HCT116 (cell line): ENCODE data around the gene GLMP. TPM values are rescaled to one million over a fixed set of nuclear protein-coding genes. Genes with fewer than 3 reads are reported as not detected.

Source experiments
- ATAC-seq: fragments of 200-7000 bp; cut with Tn5 transposase; 2 replicates; pipeline ENCODE4 v1.9.1; 2020; ENCODE audit warnings: mild to moderate bottlenecking, moderate library complexity
- BruUV-seq: library from RNA; stranded (reverse); fragments of 400-500 nt; replicated peaks from 2 replicates; lab custom pipeline; 2021; lab: Mats Ljungman, UMichigan
- CTCF ChIA-PET: fragments of 300-600 bp; sonication (Branson Sonifier 250); formaldehyde crosslinking; loops from one replicate; lab custom pipeline; 2021; ENCODE audit warnings: antibody characterized with exemption; lab: Charles Lee
- POLR2A ChIA-PET: fragments of 300-600, 350-600 bp; sonication (Branson Sonifier 250); formaldehyde crosslinking; loops from one replicate; lab custom pipeline; 2021; ENCODE audit warnings: antibody characterized with exemption; lab: Charles Lee
- RAD21 ChIA-PET, 2 experiments: fragments of 300-600 bp; sonication (Branson Sonifier 250); formaldehyde crosslinking; loops; one replicate each; lab custom pipeline; 2023; ENCODE audit warnings: low total read pairs in 2 of 2; ENCODE audit not compliant: uncharacterized antibody in 2 of 2, unreplicated experiment in 2 of 2, low non-redundant PET in 1 of 2; lab: Charles Lee
- DNase-seq: peaks from one replicate; pipeline ENCODE4 v3.0.0-alpha.2; 2010; ENCODE audit warnings: low read depth, low spot score
- H2AFZ ChIP-seq: fragments of 200-600 bp; shearing (Covaris generic), sonication (generic); 2 replicates; pipeline ENCODE4 v1.6.1; 2017; ENCODE audit warnings: low read depth, mixed run types, mixed read lengths, antibody characterized with exemption, low read length; ENCODE audit not compliant: poor library complexity, severe bottlenecking
- H3K27ac ChIP-seq: 2 replicates; pipeline ENCODE4 v1.5.1; 2012; ENCODE audit warnings: low read depth, low read length
- H3K27me3 ChIP-seq: fragments of 200-600 bp; sonication (generic); 2 replicates; pipeline ENCODE4 v1.6.1; 2016; ENCODE audit warnings: mixed run types, low read length, mixed read lengths; ENCODE audit not compliant: insufficient read depth
- H3K36me3 ChIP-seq, 2 experiments: fragments of 200-500 bp in 1 of 2; fragments of 200-600 bp in 1 of 2; sonication (Bioruptor generic) in 1 of 2; sonication (generic) in 1 of 2; 2 replicates each; pipeline versions ENCODE4 v1.5.1 to v1.6.1; 2014 to 2016; ENCODE audit warnings: low read length in 2 of 2, inconsistent platforms in 1 of 2, mixed read lengths in 1 of 2, mixed run types in 1 of 2; ENCODE audit not compliant: insufficient read depth in 2 of 2, control insufficient read depth in 1 of 2
- H3K4me1 ChIP-seq, 2 experiments: fragments of 200-600 bp in 1 of 2; sonication (generic) in 1 of 2; 2 replicates each; pipeline versions ENCODE4 v1.5.1 to v1.6.1; 2012 to 2017; ENCODE audit warnings: low read length in 2 of 2, inconsistent platforms in 1 of 2, mild to moderate bottlenecking in 1 of 2, mixed read lengths in 1 of 2, mixed run types in 1 of 2, moderate library complexity in 1 of 2; ENCODE audit not compliant: insufficient read depth in 2 of 2, control insufficient read depth in 1 of 2
- H3K4me2 ChIP-seq: fragments of 200-600 bp; sonication (generic); 2 replicates; pipeline ENCODE4 v1.6.1; 2017; ENCODE audit warnings: mixed run types, low read length, mixed read lengths
- H3K4me3 ChIP-seq, 2 experiments: fragments of 200-600 bp in 1 of 2; sonication (generic) in 1 of 2; replicated peaks in 1 of 2; 2 replicates each; pipeline ENCODE4 v1.5.1; 2011 to 2016; ENCODE audit warnings: low read length in 2 of 2, control low read depth in 1 of 2, low read depth in 1 of 2, mild to moderate bottlenecking in 1 of 2, mixed read lengths in 1 of 2, mixed run types in 1 of 2
- H3K79me2 ChIP-seq: fragments of 200-600 bp; sonication (generic); 2 replicates; pipeline ENCODE4 v1.6.1; 2017; ENCODE audit warnings: mild to moderate bottlenecking, mixed run types, low read length, moderate library complexity, mixed read lengths; ENCODE audit not compliant: insufficient read depth
- H3K9ac ChIP-seq: fragments of 200-600 bp; sonication (generic); 2 replicates; pipeline ENCODE4 v1.6.1; 2016; ENCODE audit warnings: low read length, mixed read lengths
- H3K9me2 ChIP-seq: fragments of 200-600 bp; sonication (generic), shearing (Covaris generic); 2 replicates; pipeline ENCODE4 v1.6.1; 2017; ENCODE audit warnings: mixed run types, mild to moderate bottlenecking, moderate library complexity; ENCODE audit not compliant: insufficient read depth
- H3K9me3 ChIP-seq, 2 experiments: fragments of 200-500 bp in 1 of 2; fragments of 200-600 bp in 1 of 2; sonication (Bioruptor generic) in 1 of 2; sonication (generic) in 1 of 2; 2 replicates each; pipeline ENCODE4 v1.6.1; 2014 to 2017; ENCODE audit warnings: low read length in 2 of 2, mixed read lengths in 2 of 2, inconsistent platforms in 1 of 2, low read depth in 1 of 2, mild to moderate bottlenecking in 1 of 2, mixed run types in 1 of 2, moderate library complexity in 1 of 2; ENCODE audit not compliant: control insufficient read depth in 1 of 2, insufficient read depth in 1 of 2
- H4K20me1 ChIP-seq: fragments of 200-600 bp; sonication (generic), shearing (Covaris generic); 2 replicates; pipeline ENCODE4 v1.6.1; 2017; ENCODE audit warnings: mixed run types, mild to moderate bottlenecking, moderate library complexity; ENCODE audit not compliant: insufficient read depth
- ATF3 ChIP-seq: IDR thresholded peaks from 2 replicates; pipeline ENCODE4 v1.6.1; 2012
- CTCF ChIP-seq, 3 experiments: fragments of 200-600 bp in 1 of 3; sonication (generic) in 1 of 3; IDR thresholded peaks in 2 of 3; conservative IDR thresholded peaks in 1 of 3; 2 replicates each; pipeline ENCODE4 v1.5.1; 2012 to 2017; ENCODE audit warnings: low read depth in 2 of 3, low read length in 2 of 3, antibody characterized with exemption in 1 of 3, borderline replicate concordance in 1 of 3, control low read depth in 1 of 3, mild to moderate bottlenecking in 1 of 3, mixed read lengths in 1 of 3, mixed run types in 1 of 3, moderate library complexity in 1 of 3; ENCODE audit not compliant: insufficient read depth in 1 of 3
- EZH2phosphoT487 ChIP-seq: fragments of 200-600 bp; IDR thresholded peaks from 2 replicates; pipeline ENCODE4 v1.6.1; 2018; ENCODE audit warnings: antibody characterized with exemption, borderline replicate concordance
- MAX ChIP-seq: IDR thresholded peaks from 2 replicates; pipeline ENCODE4 v1.6.1; 2012
- POLR2A ChIP-seq: IDR thresholded peaks from 2 replicates; pipeline ENCODE4 v1.7.0; 2011; ENCODE audit warnings: borderline replicate concordance; ENCODE audit not compliant: insufficient read depth, insufficient read length; ENCODE audit errors: extremely low read depth
- RAD21 ChIP-seq: IDR thresholded peaks from 2 replicates; pipeline ENCODE4 v1.6.1; 2012; ENCODE audit warnings: low read depth, mild to moderate bottlenecking
- SRF ChIP-seq: IDR thresholded peaks from 2 replicates; pipeline ENCODE4 v1.6.1; 2012; ENCODE audit warnings: low read depth
- ZFX ChIP-seq: fragments of 450-650 bp; IDR thresholded peaks from 2 replicates; pipeline ENCODE4 v1.6.1; 2017
- ZNF274 ChIP-seq: fragments of 200-500 bp; sonication (Bioruptor generic); IDR thresholded peaks from 2 replicates; pipeline ENCODE4 v1.6.1; 2014; ENCODE audit warnings: mild to moderate bottlenecking, low read depth, low read length, inconsistent platforms
- intact Hi-C: fragments of 100-400 bp; cut with micrococcal nuclease; formaldehyde crosslinking; loops from 2 replicates; pipeline ENCODE4 v1.10.0; 2022
- total RNA-seq: library from RNA; stranded (reverse); gene quantifications from one replicate; pipeline ENCODE4 v1.2.1, GENCODE V29; 2021; ENCODE audit not compliant: unreplicated experiment

Gene GLMP
- total RNA-seq, 1 experiment from 2014 or later: 27.8 TPM

GRCh38 chr1:156320560-156320959 is 25.1 kb upstream of the GLMP start:
- intact Hi-C loops: no loop called here
- DNase-seq: no peak
- Histone ChIP-seq H3K9ac (no peak overlapping the region), H3K9me3 (no peaks in the 10 kb centered on the region), H2AFZ (no peak overlapping the region), H3K79me2 (peaks cover 86% of the 10 kb centered on the region), H3K4me1 (no peaks in the 10 kb centered on the region), H3K36me3 (peaks cover 75 to 83% of the 10 kb centered on the region in 2 experiments), H3K27me3 (no peaks in the 10 kb centered on the region), H3K27ac (no peak overlapping the region), H3K4me3 (no peak overlapping the region), H3K4me2 (no peak overlapping the region), H3K9me2 (no peaks in the 10 kb centered on the region), H4K20me1 (peaks cover 3% of the 10 kb centered on the region; the same call in 1 of the 2 replicates)
- BruUV-seq: no TSS peak
- RAD21 ChIA-PET: no interaction called here
- no peak for ATAC-seq
- POLR2A ChIA-PET: no interaction called here
- no peak for TF ChIP-seq POLR2A
- no peak for TF ChIP-seq ATF3
- CTCF ChIA-PET: interaction anchor here (1.4 kb wide), 1 partner anchor 95 kb away, joined by 3 read pairs; no protein-coding TSS in a partner anchor

GRCh38 chr1:156319664-156320063 is 24.2 kb upstream of the GLMP start:
- ChIA-PET RAD21 (no interaction called here), POLR2A (interaction anchor here (1.2 kb wide), 1 partner anchor 14 kb away, joined by 3 read pairs; no protein-coding TSS in a partner anchor), CTCF (interaction anchor here (0.6 to 1.5 kb wide), 11 partner anchors 14 to 229 kb away, joined by 3 to 12 read pairs (median 4); partner anchors contain the start of genes CCT3, SLC25A44, SMG5 and TMEM79)
- Histone ChIP-seq H3K9me3 (no peaks in the 10 kb centered on the region), H3K27me3 (no peaks in the 10 kb centered on the region), H3K36me3 (peaks cover 75 to 82% of the 10 kb centered on the region in 2 experiments), H3K4me2 (no peak overlapping the region), H3K27ac (no peak overlapping the region), H3K9ac (no peak overlapping the region), H4K20me1 (peaks cover 3% of the 10 kb centered on the region; the same call in 1 of the 2 replicates), H3K4me3 (no peak overlapping the region), H2AFZ (no peak overlapping the region), H3K9me2 (no peaks in the 10 kb centered on the region), H3K4me1 (no peaks in the 10 kb centered on the region), H3K79me2 (peaks cover 85% of the 10 kb centered on the region)
- intact Hi-C loops: loop anchor here (5.0 kb wide), 1 partner anchor 177 kb away; no protein-coding TSS in a partner anchor
- BruUV-seq: no TSS peak
- ATAC-seq (no peak), DNase-seq (no peak)
- TF ChIP-seq MAX (no peak), ZFX (no peak), EZH2phosphoT487 (no peak), CTCF (IDR thresholded peaks at IDR 0.05 in 2 of 3, conservative IDR thresholded peaks at IDR 0.05 in 1 of 3; ENCODE audit: borderline replicate concordance in 1 of 3, insufficient read depth in 1 of 3, low read depth in 2 of 3, low read length in 2 of 3) (peak; percentile 42 to 63 (median 53); a peak in 5 of 6 replicates), RAD21 (peak; percentile 62), ZNF274 (no peak), SRF (no peak)
